PC-9 (cell line): ENCODE results near the gene LTO1. TPM values are rescaled to one million over a fixed set of nuclear protein-coding genes. Genes with fewer than 3 reads are reported as not detected.

Source experiments
- BruUV-seq: library from RNA; stranded (reverse); fragments of 400-500 nt; replicated peaks from 2 replicates; lab custom pipeline; 2021; lab: Mats Ljungman, UMichigan
- CTCF ChIA-PET: fragments of 300-600 bp; sonication (Branson Sonifier 250); formaldehyde crosslinking; loops from one replicate; lab custom pipeline; 2022; ENCODE audit warnings: antibody characterized with exemption; lab: Charles Lee
- POLR2A ChIA-PET: fragments of 300-600 bp; sonication (Branson Sonifier 250); formaldehyde crosslinking; loops from one replicate; lab custom pipeline; 2022; ENCODE audit warnings: antibody characterized with exemption; ENCODE audit not compliant: unreplicated experiment; lab: Charles Lee
- DNase-seq, 2 experiments: peaks; one replicate each; pipeline versions ENCODE4 v3.0.0 to v3.0.0-alpha.2; 2015 to 2022; ENCODE audit warnings: mixed read lengths in 1 of 2
- H2AFZ ChIP-seq: fragments of 200-600 bp; sonication (generic); 2 replicates; pipeline ENCODE4 v1.8.1; 2017; ENCODE audit warnings: antibody characterized with exemption
- H3F3A ChIP-seq: fragments of 200-600 bp; sonication (generic); 2 replicates; pipeline ENCODE4 v1.8.1; 2017; ENCODE audit warnings: antibody characterized with exemption, mild to moderate bottlenecking, low read depth; ENCODE audit not compliant: insufficient read depth
- H3K27ac ChIP-seq: fragments of 200-600 bp; sonication (generic); 2 replicates; pipeline ENCODE4 v1.6.1; 2016; ENCODE audit warnings: mixed run types
- H3K27me3 ChIP-seq: fragments of 200-600 bp; sonication (generic); 2 replicates; pipeline ENCODE4 v1.6.1; 2016; ENCODE audit warnings: low read depth, mixed run types; ENCODE audit not compliant: insufficient read depth
- H3K36me3 ChIP-seq: fragments of 200-600 bp; sonication (generic); 2 replicates; pipeline ENCODE4 v1.6.1; 2016; ENCODE audit warnings: low read depth, mixed run types
- H3K4me1 ChIP-seq: fragments of 200-600 bp; sonication (generic); replicated peaks from 2 replicates; pipeline ENCODE4 v1.6.1; 2016; ENCODE audit warnings: mixed run types; ENCODE audit not compliant: insufficient read depth
- H3K4me2 ChIP-seq: fragments of 200-600 bp; sonication (generic); 2 replicates; pipeline ENCODE4 v1.6.1; 2017; ENCODE audit warnings: mixed run types
- H3K4me3 ChIP-seq: fragments of 200-600 bp; sonication (generic); 2 replicates; pipeline ENCODE4 v1.6.1; 2016; ENCODE audit warnings: mixed run types
- H3K79me2 ChIP-seq: fragments of 200-600 bp; sonication (generic); 2 replicates; pipeline ENCODE4 v1.6.1; 2017; ENCODE audit warnings: low read depth, mixed run types
- H3K9me2 ChIP-seq: fragments of 200-600 bp; sonication (generic); 2 replicates; pipeline ENCODE4 v1.8.1; 2017; ENCODE audit warnings: mild to moderate bottlenecking; ENCODE audit not compliant: insufficient read depth
- H3K9me3 ChIP-seq: fragments of 200-600 bp; sonication (generic); 2 replicates; pipeline ENCODE4 v1.8.1; 2016; ENCODE audit warnings: low read depth; ENCODE audit not compliant: insufficient read depth
- H4K20me1 ChIP-seq: fragments of 200-600 bp; sonication (generic); 2 replicates; pipeline ENCODE4 v1.8.1; 2017; ENCODE audit not compliant: insufficient read depth
- CTCF ChIP-seq: fragments of 200-600 bp; sonication (generic); conservative IDR thresholded peaks from 2 replicates; pipeline ENCODE4 v1.6.1; 2017; ENCODE audit warnings: mixed run types, antibody characterized with exemption, mild to moderate bottlenecking, moderate library complexity
- EZH2 ChIP-seq: fragments of 200-600 bp; sonication (generic); IDR thresholded peaks from 2 replicates; pipeline ENCODE4 v1.8.0; 2017; ENCODE audit warnings: antibody characterized with exemption, low read depth
- intact Hi-C: fragments of 100-400 bp; cut with micrococcal nuclease; formaldehyde crosslinking; loops from one replicate; pipeline ENCODE4 v1.10.0; 2022; ENCODE audit not compliant: unreplicated experiment
- total RNA-seq: library from RNA; stranded (reverse); gene quantifications from 2 replicates; pipeline ENCODE4 v1.2.3, GENCODE V29; 2021

LTO1 gene
- total RNA-seq, 1 experiment from 2014 or later = 41.1 TPM

GRCh38 chr11:69708736-69709401 is 33.7 kb upstream of the LTO1 start:
- Histone ChIP-seq H3K9me2 (no peaks in the 10 kb centered on the region), H3K27me3 (no peaks in the 10 kb centered on the region), H4K20me1 (no peaks in the 10 kb centered on the region), H3K79me2 (no peaks in the 10 kb centered on the region), H3F3A (0 out of 2 replicates have a peak, but pooled peaks cover 8% of the 10 kb centered on the region), H3K4me1 (0 out of 2 replicates have a peak, but pooled peaks cover 2% of the 10 kb centered on the region), H3K36me3 (no peaks in the 10 kb centered on the region), H3K27ac (no peak overlapping the region), H3K4me2 (no peak overlapping the region), H2AFZ (no peak overlapping the region), H3K4me3 (no peak overlapping the region), H3K9me3 (no peaks in the 10 kb centered on the region)
- ChIA-PET POLR2A (no interaction called here), CTCF (no interaction called here)
- intact Hi-C loops = no loop called here
- no peak for DNase-seq
- BruUV-seq = no TSS peak
- TF ChIP-seq CTCF (no peak), EZH2 (no peak)

GRCh38 chr11:69707176-69707575 is 32.0 kb upstream of the LTO1 start:
- no peaks in the 10 kb centered on the region for H3K27me3 ChIP-seq
- H3K4me3 ChIP-seq = no peak overlapping the region
- no peaks in the 10 kb centered on the region for H3K9me2 ChIP-seq
- no peak overlapping the region for H2AFZ ChIP-seq
- CTCF ChIA-PET = no interaction called here
- intact Hi-C loops = no loop called here
- H3K27ac ChIP-seq = no peak overlapping the region
- POLR2A ChIA-PET = no interaction called here
- H3K79me2 ChIP-seq = no peaks in the 10 kb centered on the region
- H3K9me3 ChIP-seq = no peaks in the 10 kb centered on the region
- BruUV-seq = no TSS peak
- TF ChIP-seq CTCF (no peak), EZH2 (no peak)
- no peak overlapping the region for H3K4me2 ChIP-seq
- peaks cover 14% of the 10 kb centered on the region; the same call in 1 of the 2 replicates for H3F3A ChIP-seq
- H3K36me3 ChIP-seq = no peaks in the 10 kb centered on the region
- H3K4me1 ChIP-seq = 0 out of 2 replicates have a peak, but pooled peaks cover 4% of the 10 kb centered on the region
- no peak for DNase-seq
- no peaks in the 10 kb centered on the region for H4K20me1 ChIP-seq

GRCh38 chr11:69705901-69706787 is 31.0 kb upstream of the LTO1 start:
- Histone ChIP-seq H3K9me2 (no peaks in the 10 kb centered on the region), H3K4me2 (no peak overlapping the region), H3K27ac (no peak overlapping the region), H3K4me3 (no peak overlapping the region), H3K9me3 (no peaks in the 10 kb centered on the region), H3K36me3 (no peaks in the 10 kb centered on the region), H3K27me3 (no peaks in the 10 kb centered on the region), H2AFZ (no peak overlapping the region), H3K79me2 (no peaks in the 10 kb centered on the region), H3K4me1 (peaks cover 6% of the 10 kb centered on the region), H3F3A (peaks cover 18% of the 10 kb centered on the region), H4K20me1 (no peaks in the 10 kb centered on the region)
- POLR2A ChIA-PET = interaction anchor here (0.6 kb wide), 1 partner anchor 44 kb away, joined by 3 read pairs; no protein-coding TSS in a partner anchor
- CTCF ChIA-PET = no interaction called here
- TF ChIP-seq CTCF (no peak), EZH2 (no peak)
- BruUV-seq = no TSS peak
- intact Hi-C loops = loop anchor here (2.0 kb wide), 1 partner anchor 183 kb away; no protein-coding TSS in a partner anchor
- DNase-seq = no peak
